Right ventricle myocardium superior (tissue), 1 donor: ENCODE measurements around the gene HAND1. TPM values are rescaled to one million over a fixed set of nuclear protein-coding genes. Genes with fewer than 3 reads are reported as not detected.

Source experiments
- ATAC-seq: fragments of 200-7000 bp; cut with Tn5 transposase; one replicate; pipeline ENCODE4 v1.9.1; 2020; ENCODE audit warnings: mild to moderate bottlenecking; ENCODE audit not compliant: poor library complexity
- DNase-seq: peaks from one replicate; pipeline ENCODE4 v3.0.0-alpha.2; 2020
- intact Hi-C: fragments of 100-400 bp; cut with DNase I; formaldehyde crosslinking; loops from one replicate; pipeline ENCODE4 v1.11.2; 2022
- total RNA-seq: library from RNA; stranded (reverse); fragmentation: NEBNext Ultra II Directional; extraction: Animal tissue kit (Norgen Biotek cat#: 25700); gene quantifications from one replicate; pipeline ENCODE4 v1.2.1, GENCODE V29; 2021
- donor health status: DM: no; HTN: yes; CAD: no; lungs with severe emphysema.

Gene HAND1
- total RNA-seq, 1 donor from 2014 or later: 23.4 TPM

GRCh38 chr5:154482528-154483449 lies 4.8 kb upstream of the HAND1 start:
- ATAC-seq (no peak), DNase-seq (no peak)
- intact Hi-C loops: no loop called here

GRCh38 chr5:154481584-154482381 lies 3.8 kb upstream of the HAND1 start:
- intact Hi-C loops: no loop called here
- ATAC-seq (no peak), DNase-seq (no peak)

GRCh38 chr5:154480847-154481246 lies 2.8 kb upstream of the HAND1 start:
- DNase-seq (no peak), ATAC-seq (no peak)
- intact Hi-C loops: no loop called here

- DNase-seq (no peak), ATAC-seq (no peak)
- intact Hi-C loops: no loop called here
Observed at GRCh38 chr5:154479944-154480750, 2.1 kb upstream of the HAND1 start.

- ATAC-seq (no peak), DNase-seq (no peak)
- intact Hi-C loops: no loop called here
Observed at GRCh38 chr5:154479160-154479943, 1.3 kb upstream of the HAND1 start.

- DNase-seq (no peak), ATAC-seq (no peak)
- intact Hi-C loops: no loop called here
Observed at GRCh38 chr5:154478752-154479159, 729 bp upstream of the HAND1 start.

- intact Hi-C loops: no loop called here
- ATAC-seq (peak; percentile 62), DNase-seq (no peak)
Observed at GRCh38 chr5:154477382-154478223, 424 bp downstream of the HAND1 start.

- ATAC-seq (no peak), DNase-seq (no peak)
- intact Hi-C loops: no loop called here
Observed at GRCh38 chr5:154476354-154477205, 1.4 kb downstream of the HAND1 start.

- intact Hi-C loops: no loop called here
- DNase-seq: no peak
Observed at GRCh38 chr5:154475591-154476353, 2.3 kb downstream of the HAND1 start.

GRCh38 chr5:154474396-154475334 lies 3.4 kb downstream of the HAND1 start:
- no peak for ATAC-seq
- no peak for DNase-seq
- intact Hi-C loops: no loop called here

More at GRCh38 chr5:154475591-154476353, 2.3 kb downstream of the HAND1 start:
- ATAC-seq: no peak

GRCh38 chr5:154473581-154474283 lies 4.3 kb downstream of the HAND1 start:
- ATAC-seq (no peak), DNase-seq (no peak)
- intact Hi-C loops: no loop called here

- intact Hi-C loops: no loop called here
- ATAC-seq (peak; percentile 49), DNase-seq (no peak)
Observed at GRCh38 chr5:154472871-154473580, 5.0 kb downstream of the HAND1 start.

- intact Hi-C loops: no loop called here
- no peak for DNase-seq
- ATAC-seq: no peak
Observed at GRCh38 chr5:154470947-154471870, 6.8 kb downstream of the HAND1 start.
